ENCODE measurements around the gene ZDHHC22.

ZDHHC22 gene

DNA sequence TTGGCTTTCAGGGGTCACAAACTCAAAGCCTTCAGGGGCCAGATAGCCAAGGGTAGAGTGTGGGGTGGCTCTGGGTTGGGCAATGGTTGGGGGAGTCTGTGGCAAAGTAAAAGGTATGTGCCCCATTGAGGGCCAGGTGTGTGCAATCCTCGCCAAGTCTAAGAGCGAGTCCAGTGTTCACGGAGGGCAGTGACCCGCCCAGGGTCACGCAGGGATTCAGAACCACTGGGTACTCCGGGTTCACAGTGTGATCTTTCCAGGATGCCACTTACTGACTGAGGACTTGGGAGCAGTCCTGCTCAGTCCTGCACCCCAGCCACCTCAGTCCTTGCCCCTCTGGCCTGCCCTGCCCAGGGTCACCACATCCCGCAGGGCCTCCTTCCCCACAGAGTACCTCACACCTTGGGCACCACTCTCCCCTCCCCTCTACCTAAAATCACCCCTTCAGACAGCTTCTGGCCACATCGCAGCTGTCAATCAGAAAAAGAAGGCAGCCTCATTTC is 15.7 kb downstream of the ZDHHC22 start:
- DNase-seq = no peak

GRCh38 chr14:77125281-77125801 is 16.2 kb downstream of the ZDHHC22 start:
- DNase-seq = no peak

DNA sequence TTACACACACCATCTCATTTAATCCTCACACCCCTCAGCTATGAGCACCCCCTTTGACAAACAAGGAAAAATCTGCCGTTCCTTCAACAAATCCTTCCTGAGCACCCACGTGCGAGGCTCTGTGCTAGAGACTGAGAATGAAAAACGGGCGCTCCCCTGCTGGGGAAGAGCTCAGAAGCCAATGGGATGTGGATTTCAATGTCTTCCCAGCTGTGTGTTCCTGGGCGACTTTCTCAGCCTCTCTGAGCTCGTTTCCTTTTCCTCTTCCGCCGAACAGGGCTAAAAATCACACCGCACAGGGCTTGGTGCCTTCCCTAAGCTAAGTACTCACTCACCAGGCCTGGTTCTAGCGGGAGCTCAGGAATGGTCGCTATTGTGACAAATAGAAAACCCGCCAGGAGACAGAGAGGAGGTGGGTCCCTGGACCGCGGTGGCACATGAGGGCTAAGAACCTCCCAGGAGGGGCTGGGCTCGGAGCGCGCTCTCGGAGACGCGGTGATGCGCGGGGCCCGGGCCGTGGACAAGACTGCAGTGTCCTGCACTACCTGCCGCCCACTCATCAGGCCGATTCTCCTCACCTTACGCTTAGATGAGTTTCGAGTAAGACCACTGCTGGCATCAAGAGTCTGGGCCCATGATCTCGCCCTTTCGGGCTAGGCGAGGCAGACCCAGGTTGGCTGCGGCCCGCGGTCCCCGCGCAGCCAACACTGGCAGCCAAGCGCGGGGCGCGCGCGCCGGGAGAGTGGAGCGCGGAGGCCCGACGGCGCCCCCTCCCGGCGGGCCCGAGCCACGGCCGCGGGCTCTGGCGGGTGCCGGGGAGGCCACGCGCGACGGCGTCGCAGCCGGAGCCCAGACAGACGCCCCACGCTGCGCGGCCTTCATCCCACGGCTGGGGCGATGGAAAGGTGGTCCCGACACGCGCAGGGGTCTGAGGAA is 17.0 kb downstream of the ZDHHC22 start:
- DNase-seq = peak; percentile 67

DNA sequence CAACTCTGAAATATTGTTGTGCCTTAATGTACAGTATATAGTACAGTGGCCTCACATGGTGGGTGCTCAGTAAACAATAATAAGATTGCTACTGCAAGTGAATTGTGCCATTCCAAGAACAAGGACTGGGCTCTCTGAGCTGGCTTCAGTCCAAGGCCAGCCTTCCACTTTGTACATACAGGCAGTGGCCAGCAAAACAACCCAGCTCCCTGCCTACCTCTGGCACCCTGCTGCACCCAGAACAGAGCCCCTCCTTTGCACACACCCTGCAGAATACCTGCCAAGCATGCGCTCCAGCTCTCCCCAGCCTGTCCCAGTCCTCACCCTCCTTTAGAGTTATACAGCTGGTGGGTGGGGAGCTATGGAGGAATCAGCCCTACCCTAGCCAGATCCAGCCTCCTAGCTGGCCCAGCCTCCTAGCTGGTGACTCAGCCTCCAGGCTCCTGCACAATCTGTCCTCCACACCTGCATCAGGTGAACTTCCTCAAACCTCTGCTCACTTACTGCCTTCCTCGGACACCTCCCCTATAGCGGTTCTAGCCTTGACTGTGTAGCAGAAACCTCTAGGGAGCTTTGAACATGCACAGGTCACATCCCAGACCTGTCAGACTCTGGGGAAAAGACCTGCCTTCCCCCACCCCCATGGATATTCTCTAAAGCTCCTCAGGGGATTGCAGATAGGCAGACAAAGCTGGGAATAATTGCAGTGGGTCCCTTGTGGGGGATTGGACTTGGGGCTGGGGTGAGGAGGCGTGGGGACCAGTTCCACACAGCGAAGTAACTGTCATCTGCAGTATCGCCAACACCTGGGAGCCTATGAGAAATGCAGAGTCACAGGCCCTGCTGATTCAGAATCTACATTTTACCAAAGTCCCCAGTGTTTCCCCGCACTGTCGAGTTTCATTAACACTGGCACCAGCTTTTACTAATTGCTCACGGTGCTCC is 17.9 kb downstream of the ZDHHC22 start:
- no peak for DNase-seq

GRCh38 chr14:77122526-77123125 is 19.0 kb downstream of the ZDHHC22 start:
- DNase-seq = no peak

DNA sequence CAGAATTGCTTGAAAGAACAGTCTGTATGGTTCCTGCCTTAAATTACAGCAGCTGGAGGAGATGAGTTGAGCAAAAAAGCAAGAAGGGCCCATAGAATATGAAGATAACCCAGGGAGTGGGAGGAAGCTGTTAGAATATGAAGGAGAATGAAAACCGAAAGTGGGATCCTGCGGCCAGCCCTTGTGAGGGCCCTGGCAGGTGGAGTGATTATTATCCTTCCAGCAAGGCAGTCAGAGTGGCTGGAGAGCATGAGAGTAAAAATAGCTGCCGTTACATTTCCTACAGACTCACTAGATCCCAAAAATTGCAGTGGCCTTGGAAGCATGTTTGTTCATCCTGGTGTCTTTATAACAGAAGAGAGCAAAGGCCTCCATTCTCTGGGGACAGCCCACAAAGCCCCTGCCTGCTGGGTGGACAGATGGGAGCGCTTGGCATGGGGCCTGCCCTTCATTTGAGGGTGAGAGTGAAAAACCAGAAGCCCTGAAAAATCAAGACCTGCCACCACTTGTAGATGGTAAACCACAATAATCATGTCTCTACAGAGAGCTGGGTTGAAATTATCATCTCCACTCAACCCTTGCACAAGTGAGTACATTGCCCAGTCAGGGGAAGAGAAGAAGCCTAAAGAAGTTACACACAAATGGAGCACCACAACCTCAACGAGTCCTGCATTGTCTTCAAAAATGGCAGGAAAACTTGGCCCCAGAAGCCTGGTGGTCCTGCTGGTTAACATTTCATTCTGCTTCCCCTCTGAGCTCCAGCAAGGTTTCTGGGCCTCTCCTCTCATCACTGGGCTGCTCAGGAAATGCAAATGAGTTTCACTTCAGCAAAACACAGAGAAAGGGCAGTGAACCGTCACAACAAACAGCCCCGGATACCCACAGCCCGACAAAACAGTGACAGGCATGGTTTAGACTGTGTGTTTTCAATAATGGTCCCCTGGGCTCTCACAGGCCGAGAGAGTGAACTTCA is 20.5 kb downstream of the ZDHHC22 start:
- DNase-seq = peak; percentile 33

- DNase-seq = no peak
Observed at GRCh38 chr14:77119851-77120250, 21.7 kb downstream of the ZDHHC22 start.

GRCh38 chr14:77116172-77116817 is 25.3 kb downstream of the ZDHHC22 start:
- DNase-seq = no peak

DNA sequence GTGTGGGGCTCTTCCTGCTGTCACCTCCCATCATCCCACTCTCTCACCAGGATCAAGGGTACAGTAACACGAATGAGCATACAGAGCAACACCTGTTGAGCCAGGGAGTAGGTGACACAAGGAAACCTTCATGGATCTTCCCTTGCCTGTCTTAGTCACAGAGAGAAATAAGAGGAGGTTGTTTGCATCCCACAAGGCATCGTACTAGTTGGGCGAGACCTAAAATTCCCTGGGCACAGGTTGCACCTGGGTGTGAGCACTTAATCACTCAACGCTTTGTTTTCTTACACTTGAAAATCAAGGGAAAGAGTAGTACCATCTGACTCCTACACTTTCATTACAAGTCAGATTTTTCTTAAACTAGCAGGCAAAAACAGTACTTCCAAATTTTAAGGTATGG is 27.0 kb downstream of the ZDHHC22 start:
- DNase-seq = no peak

DNA sequence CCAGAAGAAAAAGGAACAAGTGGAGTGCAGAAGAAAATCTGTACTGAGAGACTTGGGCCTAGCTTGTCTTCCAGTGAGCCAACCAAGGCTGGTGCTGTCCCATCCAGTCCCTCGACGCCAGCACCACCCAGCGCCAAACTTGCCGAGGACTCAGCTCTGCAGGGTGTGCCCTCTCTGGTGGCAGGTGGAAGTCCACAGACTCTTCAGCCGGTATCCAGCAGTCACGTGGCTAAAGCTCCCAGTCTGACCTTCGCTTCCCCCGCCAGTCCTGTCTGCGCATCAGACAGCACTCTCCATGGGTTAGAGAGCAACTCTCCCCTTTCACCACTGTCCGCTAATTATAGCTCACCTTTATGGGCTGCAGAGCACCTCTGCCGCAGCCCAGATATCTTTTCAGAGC is 27.9 kb downstream of the ZDHHC22 start:
- no peak for DNase-seq

DNA sequence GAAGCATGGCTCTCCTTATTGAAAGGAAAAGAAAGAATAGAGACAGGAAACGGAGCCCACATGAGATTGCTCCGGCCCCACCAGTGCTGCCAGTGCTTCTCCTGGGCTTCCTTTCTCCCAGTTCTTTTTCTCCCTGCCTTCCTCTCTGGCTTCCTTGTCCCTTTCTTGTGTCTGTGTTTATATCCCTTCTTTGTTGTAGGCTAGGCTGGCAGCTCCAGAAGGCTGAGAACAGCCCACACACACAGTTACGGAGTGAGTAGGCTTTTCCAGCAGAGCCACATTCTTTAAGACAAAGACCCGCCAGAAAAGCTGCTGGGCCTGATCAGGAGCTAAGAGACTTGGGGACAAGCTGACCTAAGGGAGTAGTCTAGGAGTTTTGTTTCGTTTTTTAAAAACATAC is 30.6 kb downstream of the ZDHHC22 start:
- no peak for DNase-seq

DNA sequence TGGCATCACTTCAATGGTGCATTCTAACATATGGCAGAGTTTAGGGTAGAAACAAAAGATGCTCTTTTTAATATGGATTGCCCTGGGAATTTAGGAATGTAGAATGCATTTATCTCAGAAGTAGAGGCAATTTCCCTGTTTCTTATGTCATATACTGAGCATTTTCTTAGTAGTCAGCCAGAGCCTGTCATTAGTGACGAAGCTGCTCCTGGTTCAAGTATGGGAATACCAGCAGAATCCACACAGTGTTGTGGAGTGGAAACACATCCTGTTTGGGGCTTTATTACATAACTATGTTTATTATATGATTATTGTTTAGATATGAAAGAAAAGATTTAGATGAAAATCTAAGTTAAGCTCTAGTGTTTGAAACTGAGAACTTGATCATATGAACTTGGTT is 31.3 kb downstream of the ZDHHC22 start:
- no peak for DNase-seq

GRCh38 chr14:77109656-77110055 is 31.9 kb downstream of the ZDHHC22 start:
- DNase-seq = no peak

DNA sequence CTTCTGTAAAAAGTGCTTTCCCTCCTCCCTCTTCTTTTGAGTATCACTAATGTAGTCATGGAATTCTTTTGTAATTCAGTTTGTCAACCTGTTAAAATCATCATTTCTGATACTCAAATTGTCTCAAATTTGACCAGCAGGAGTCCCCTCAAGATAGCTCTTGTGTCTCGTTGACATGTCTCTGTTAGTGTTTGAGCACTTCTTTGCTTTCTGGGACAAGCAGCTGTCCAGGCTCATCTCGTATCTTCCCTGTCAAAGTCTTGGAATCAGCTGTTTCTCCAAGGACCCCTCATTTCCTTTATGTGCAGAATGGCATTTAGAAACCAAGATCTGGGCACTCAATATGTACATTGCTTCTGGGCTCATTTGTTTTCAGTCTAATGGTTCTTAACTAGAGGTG is 32.8 kb downstream of the ZDHHC22 start:
- DNase-seq = no peak

GRCh38 chr14:77107228-77107627 is 34.4 kb downstream of the ZDHHC22 start:
- no peak for DNase-seq

DNA sequence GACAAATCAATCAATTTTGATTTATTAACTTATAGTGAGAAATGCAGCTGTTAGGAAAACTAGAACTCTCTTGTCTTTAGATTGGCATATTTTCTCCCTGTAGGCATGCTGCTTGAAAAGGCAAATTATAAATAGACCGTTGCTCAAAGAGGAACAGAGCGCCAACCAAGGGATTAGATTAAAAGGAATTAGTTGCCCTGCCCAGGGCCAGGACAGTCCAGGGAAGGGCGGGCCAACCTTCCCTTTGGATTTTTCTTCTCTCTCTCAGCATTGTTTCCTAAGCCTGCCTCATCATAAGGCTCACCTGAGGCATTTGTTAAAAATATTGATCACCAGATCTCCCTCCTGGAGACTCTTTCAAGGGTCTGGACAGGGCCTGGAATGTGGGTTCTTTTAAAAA is 34.9 kb downstream of the ZDHHC22 start:
- DNase-seq = no peak

DNA sequence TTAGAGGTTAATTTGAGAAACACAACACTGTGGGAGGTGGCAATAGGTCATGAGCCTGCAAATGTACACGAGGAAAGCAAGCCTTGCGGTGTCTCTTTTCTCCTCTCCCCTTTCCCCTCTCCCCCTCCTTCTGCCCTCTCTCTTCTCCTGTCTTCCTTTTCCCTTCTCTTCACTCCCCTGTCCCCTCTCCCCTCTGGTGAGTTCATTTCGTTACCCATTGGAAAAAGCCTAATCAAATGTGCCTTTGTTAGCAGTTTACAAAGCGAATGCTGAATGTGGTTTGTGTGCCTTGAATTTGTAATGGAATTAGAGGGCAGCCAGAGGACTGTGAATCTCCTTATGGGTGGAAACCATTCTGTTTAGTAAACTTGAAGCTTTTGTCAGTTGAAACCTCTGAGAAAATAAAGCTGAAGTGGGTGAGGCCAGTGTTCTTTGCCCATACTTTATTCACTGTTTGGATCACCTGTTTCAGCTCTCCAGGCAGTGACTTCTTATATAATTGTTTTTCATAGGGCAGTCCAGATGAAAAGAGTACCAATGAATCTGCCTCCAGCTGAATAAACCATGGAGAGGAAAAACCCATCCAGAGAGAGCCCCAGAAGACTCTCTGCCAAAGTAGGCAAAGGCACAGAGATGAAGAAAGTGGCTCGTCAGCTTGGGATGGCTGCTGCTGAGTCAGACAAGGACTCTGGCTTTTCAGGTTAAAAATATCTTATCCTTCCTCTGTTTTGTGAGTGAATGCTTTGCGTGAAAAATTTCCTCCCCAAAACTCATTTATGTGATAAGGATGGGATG is 36.2 kb downstream of the ZDHHC22 start:
- no peak for DNase-seq

DNA sequence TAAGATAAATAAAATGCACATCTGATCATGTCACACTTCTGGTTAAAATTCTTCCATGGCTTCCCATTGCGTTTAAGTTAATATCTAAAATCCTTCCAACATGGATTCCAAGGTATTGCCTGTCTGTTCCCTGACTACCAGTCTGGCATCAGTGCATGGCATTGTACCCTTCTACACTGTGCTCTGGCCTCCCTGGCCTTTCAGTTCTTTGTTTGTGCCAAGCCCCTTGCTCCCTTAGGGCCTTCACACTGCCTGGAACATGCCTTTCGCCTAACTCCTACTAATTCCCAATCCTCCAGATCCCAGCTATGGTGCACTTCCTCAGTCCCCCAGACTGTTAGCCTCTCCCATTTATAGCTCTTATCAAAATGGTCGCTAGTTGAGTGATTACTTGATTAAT is 37.2 kb downstream of the ZDHHC22 start:
- DNase-seq = no peak

DNA sequence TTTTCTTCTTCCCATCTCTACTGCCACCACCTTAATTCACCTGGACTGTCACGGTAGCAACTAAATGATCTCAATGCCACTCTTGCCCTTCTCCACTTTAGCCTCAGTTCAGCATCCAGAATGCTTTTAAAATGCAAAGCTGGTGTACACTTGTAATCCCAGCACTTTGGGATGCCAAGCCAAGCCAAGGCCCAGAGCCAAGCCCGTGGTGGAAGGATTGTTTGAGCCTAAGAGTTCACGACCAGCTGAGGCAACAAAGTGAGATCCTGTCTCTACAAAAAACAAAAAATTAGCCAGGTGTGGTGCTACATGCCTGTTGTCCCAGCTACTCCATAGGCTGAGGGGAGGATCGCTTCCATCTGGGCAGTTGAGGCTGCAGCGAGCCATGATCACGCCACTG is 37.6 kb downstream of the ZDHHC22 start:
- no peak for DNase-seq

- DNase-seq = no peak
Observed at GRCh38 chr14:77103475-77103874, 38.1 kb downstream of the ZDHHC22 start.

Data from T-helper 9 cell (primary cell).